OCI-LY1 (cell line): ENCODE results near the gene NLK.

Source experiments
- CTCF ChIP-seq: fragments of 200-600 bp; sonication (generic), shearing (Covaris generic); IDR thresholded peaks from 2 replicates; pipeline ENCODE4 v1.5.1; 2017; ENCODE audit warnings: mild to moderate bottlenecking, antibody characterized with exemption, low read length, moderate library complexity, mixed read lengths
- EZH2 ChIP-seq: fragments of 200-600 bp; sonication (generic), shearing (Covaris generic); IDR thresholded peaks from 2 replicates; pipeline ENCODE4 v1.8.0; 2017; ENCODE audit warnings: borderline replicate concordance, mixed run types, mild to moderate bottlenecking, antibody characterized with exemption, low read length, moderate library complexity, mixed read lengths

DNA sequence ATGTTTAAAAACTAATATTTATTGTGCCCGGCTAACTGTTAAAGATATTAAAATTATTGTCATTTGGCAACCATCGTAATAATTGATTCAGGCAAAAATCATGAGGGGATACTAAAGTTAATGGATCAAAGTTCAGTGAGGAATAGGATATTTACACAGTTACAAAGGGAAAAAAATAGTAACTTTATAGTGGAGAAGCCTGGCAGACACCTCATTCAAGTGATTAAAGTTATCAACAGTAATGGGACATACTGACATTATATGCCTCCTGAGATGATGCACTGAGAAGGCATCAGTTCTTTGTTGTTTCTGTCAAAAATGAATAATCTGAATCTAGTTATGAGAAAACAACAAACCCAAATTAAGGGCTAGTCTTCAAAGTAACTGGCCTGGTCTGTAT lies 77.1 kb downstream of the NLK start:
- no peak for TF ChIP-seq CTCF
- no peak for TF ChIP-seq EZH2
